ENCODE measurements around the gene SPEN. TPM values are rescaled to one million over a fixed set of nuclear protein-coding genes. Genes with fewer than 3 reads are reported as not detected.

Gene SPEN
- total and polyA plus RNA-seq, 9 of the 15 experiments (the other 6 are each of a cell fraction or from before 2014, with no cell fraction given), result 5.7 to 87.5 (median 27.2) TPM

- TF ChIP-seq ZNF217 (CRISPR knock-in tag; IDR thresholded peaks at IDR 0.05), result no peak
- peak; percentile 37; the same call in 1 of the 2 replicates for TF ChIP-seq KLF6 (CRISPR knock-in tag; IDR thresholded peaks at IDR 0.05; ENCODE audit: borderline replicate concordance)
- TF ChIP-seq, protein P1, sequence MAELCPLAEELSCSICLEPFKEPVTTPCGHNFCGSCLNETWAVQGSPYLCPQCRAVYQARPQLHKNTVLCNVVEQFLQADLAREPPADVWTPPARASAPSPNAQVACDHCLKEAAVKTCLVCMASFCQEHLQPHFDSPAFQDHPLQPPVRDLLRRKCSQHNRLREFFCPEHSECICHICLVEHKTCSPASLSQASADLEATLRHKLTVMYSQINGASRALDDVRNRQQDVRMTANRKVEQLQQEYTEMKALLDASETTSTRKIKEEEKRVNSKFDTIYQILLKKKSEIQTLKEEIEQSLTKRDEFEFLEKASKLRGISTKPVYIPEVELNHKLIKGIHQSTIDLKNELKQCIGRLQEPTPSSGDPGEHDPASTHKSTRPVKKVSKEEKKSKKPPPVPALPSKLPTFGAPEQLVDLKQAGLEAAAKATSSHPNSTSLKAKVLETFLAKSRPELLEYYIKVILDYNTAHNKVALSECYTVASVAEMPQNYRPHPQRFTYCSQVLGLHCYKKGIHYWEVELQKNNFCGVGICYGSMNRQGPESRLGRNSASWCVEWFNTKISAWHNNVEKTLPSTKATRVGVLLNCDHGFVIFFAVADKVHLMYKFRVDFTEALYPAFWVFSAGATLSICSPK (IDR thresholded peaks at IDR 0.05; ENCODE audit: borderline replicate concordance), result no peak
- no peak for TF ChIP-seq ZNF280A (IDR thresholded peaks at IDR 0.05; ENCODE audit: low read depth, partially characterized antibody)
- TF ChIP-seq ARHGAP35 (IDR thresholded peaks at IDR 0.05; ENCODE audit: partially characterized antibody), result no peak
- peak in 1 of 2 experiments; percentile 89; a peak in 2 of 4 replicates for TF ChIP-seq ZNF318 (IDR thresholded peaks at IDR 0.05; ENCODE audit: borderline replicate concordance in 1 of 2, low read depth in 1 of 2)
- TF ChIP-seq HNRNPH1 (optimal IDR thresholded peaks at IDR 0.05; ENCODE audit: low read depth, low read length), result no peak
- TF ChIP-seq SMC3 (conservative IDR thresholded peaks at IDR 0.05; ENCODE audit: insufficient read depth, low read depth, low read length), result peak; percentile 35; the same call in 1 of the 2 replicates
- peak; percentile 84 for TF ChIP-seq KLF16 (IDR thresholded peaks at IDR 0.05)
- TF ChIP-seq HNRNPL (IDR thresholded peaks at IDR 0.05; ENCODE audit: low read depth, low read length), result no peak
- TF ChIP-seq MYC (IDR thresholded peaks at IDR 0.05; ENCODE audit: low read depth, low read length), result peak; percentile 68
- no peak for TF ChIP-seq MYC (CRISPR knock-in tag; IDR thresholded peaks at IDR 0.05; ENCODE audit: borderline replicate concordance, low read depth)
- TF ChIP-seq MXI1 (IDR thresholded peaks at IDR 0.05; ENCODE audit: low read depth, low read length), result no peak
Measured at GRCh38 chr1:15952317-15953258, 105.1 kb downstream of the SPEN start (continued).

Measured in K562 (cell line).